ENCODE data around the gene ATRN.

DNA sequence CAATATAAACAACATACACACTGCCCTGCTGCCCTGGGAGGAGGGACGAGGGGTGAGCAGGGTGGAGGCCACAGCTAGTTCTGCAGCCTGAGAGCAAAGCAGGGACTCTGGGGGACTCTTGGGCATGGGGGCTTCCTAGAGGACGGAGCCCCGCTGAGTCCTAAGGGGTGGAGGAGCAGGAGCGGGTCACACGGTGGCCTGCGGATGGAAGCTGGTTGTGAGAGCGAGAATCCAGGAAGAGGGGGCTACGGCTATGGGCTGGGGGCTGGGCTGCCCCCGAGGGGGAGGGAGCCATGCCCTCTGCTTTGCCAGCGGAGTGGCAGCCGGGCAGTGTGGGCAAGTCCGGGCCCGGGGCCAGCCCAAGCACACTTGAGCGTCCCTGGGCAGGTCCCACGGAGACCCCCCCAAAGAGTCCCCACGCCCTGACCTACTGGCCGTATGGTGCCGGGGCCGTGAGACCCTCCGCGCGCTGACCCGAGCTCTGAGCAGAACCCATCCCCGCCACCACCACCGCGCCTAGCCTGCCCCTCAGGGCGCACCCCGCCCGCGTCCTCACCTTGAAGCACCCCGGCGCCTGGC is 210.6 kb downstream of the ATRN start:
- TF ChIP-seq EZH2 (IDR thresholded peaks at IDR 0.05; ENCODE audit: low read length, unreplicated experiment) (no peak), EZH2phosphoT487 (IDR thresholded peaks at IDR 0.05; ENCODE audit: borderline replicate concordance, low read length) (no peak)
- TF ChIP-seq, protein P1, sequence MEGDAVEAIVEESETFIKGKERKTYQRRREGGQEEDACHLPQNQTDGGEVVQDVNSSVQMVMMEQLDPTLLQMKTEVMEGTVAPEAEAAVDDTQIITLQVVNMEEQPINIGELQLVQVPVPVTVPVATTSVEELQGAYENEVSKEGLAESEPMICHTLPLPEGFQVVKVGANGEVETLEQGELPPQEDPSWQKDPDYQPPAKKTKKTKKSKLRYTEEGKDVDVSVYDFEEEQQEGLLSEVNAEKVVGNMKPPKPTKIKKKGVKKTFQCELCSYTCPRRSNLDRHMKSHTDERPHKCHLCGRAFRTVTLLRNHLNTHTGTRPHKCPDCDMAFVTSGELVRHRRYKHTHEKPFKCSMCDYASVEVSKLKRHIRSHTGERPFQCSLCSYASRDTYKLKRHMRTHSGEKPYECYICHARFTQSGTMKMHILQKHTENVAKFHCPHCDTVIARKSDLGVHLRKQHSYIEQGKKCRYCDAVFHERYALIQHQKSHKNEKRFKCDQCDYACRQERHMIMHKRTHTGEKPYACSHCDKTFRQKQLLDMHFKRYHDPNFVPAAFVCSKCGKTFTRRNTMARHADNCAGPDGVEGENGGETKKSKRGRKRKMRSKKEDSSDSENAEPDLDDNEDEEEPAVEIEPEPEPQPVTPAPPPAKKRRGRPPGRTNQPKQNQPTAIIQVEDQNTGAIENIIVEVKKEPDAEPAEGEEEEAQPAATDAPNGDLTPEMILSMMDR (conservative IDR thresholded peaks at IDR 0.05; ENCODE audit: low read depth, low read length) = no peak

Measured in PC-3 (cell line).